HEK293 (cell line): ENCODE data around the gene ARHGAP42.

Experiments
- CTCF ChIA-PET: fragments of 350-600 bp; formaldehyde crosslinking; extraction: SDS; loops from one replicate; lab custom pipeline; 2021; ENCODE audit warnings: antibody characterized with exemption; lab: Yijun Ruan, JAX
- POLR2A ChIA-PET: fragments of 300-600 bp; formaldehyde crosslinking; extraction: SDS; loops from one replicate; lab custom pipeline; 2020; ENCODE audit warnings: antibody characterized with exemption, inconsistent platforms; lab: Yijun Ruan, JAX
- H3K27ac ChIP-seq: fragments of 200-500 bp; sonication (Bioruptor generic); 2 replicates; pipeline ENCODE4 v1.5.1; 2014; ENCODE audit warnings: low read depth, low read length, control low read depth, inconsistent platforms; ENCODE audit errors: extremely low read depth
- H3K36me3 ChIP-seq, 2 experiments: fragments of 200-500 bp in 1 of 2; sonication (Bioruptor generic) in 1 of 2; 1 replicate in 1 of 2; 2 replicates in 1 of 2; pipeline ENCODE4 v1.5.1; 2014 to 2017; ENCODE audit warnings: inconsistent platforms in 2 of 2, low read length in 2 of 2; ENCODE audit not compliant: control insufficient read depth in 2 of 2, insufficient read depth in 1 of 2
- H3K4me1 ChIP-seq: fragments of 200-500 bp; sonication (Bioruptor generic); 2 replicates; pipeline ENCODE4 v1.5.1; 2014; ENCODE audit warnings: mild to moderate bottlenecking, low read length, inconsistent platforms; ENCODE audit not compliant: control insufficient read depth, insufficient read depth
- H3K4me3 ChIP-seq: 2 replicates; pipeline ENCODE4 v1.5.1; 2011; ENCODE audit warnings: low read depth, mild to moderate bottlenecking, control low read depth, low read length, moderate library complexity
- H3K9me3 ChIP-seq: fragments of 200-500 bp; sonication (Bioruptor generic); 2 replicates; pipeline ENCODE4 v1.5.1; 2014; ENCODE audit warnings: low read depth, low read length, inconsistent platforms; ENCODE audit not compliant: control insufficient read depth, insufficient read depth
- HOXD13 ChIP-seq: sonication (generic); formaldehyde crosslinking; IDR thresholded peaks from 2 replicates; pipeline ENCODE4 v1.8.0; 2022; ENCODE audit warnings: missing genetic modification reagents, borderline replicate concordance
- KLF7 ChIP-seq: fragments of 450-650 bp; formaldehyde crosslinking; IDR thresholded peaks from 2 replicates; pipeline ENCODE4 v1.5.1; 2016; ENCODE audit warnings: missing biosample characterization, missing genetic modification characterization, borderline replicate concordance
- KLF9 ChIP-seq: fragments of 450-650 bp; formaldehyde crosslinking; IDR thresholded peaks from 2 replicates; pipeline ENCODE4 v1.5.1; 2016; ENCODE audit warnings: missing biosample characterization, missing genetic modification characterization, low read depth
- SCRT1 ChIP-seq: fragments of 450-650 bp; formaldehyde crosslinking; IDR thresholded peaks from 2 replicates; pipeline ENCODE4 v1.5.1; 2016; ENCODE audit warnings: missing biosample characterization, missing genetic modification characterization, borderline replicate concordance
- ZBTB8A ChIP-seq: fragments of 450-650 bp; formaldehyde crosslinking; IDR thresholded peaks from 2 replicates; pipeline ENCODE4 v1.5.1; 2016; ENCODE audit warnings: missing biosample characterization, missing genetic modification characterization
- ZFP3 ChIP-seq: fragments of 450-650 bp; formaldehyde crosslinking; IDR thresholded peaks from 2 replicates; pipeline ENCODE4 v1.5.1; 2016; ENCODE audit warnings: low read depth, missing biosample characterization, missing genetic modification characterization
- ZNF239 ChIP-seq: fragments of 450-650 bp; formaldehyde crosslinking; IDR thresholded peaks from 2 replicates; pipeline ENCODE4 v1.5.1; 2016; ENCODE audit warnings: missing biosample characterization, missing genetic modification characterization
- ZNF248 ChIP-seq: fragments of 450-650 bp; formaldehyde crosslinking; IDR thresholded peaks from 2 replicates; pipeline ENCODE4 v1.5.1; 2017; ENCODE audit warnings: missing biosample characterization, missing genetic modification characterization
- ZNF433 ChIP-seq: fragments of 450-650 bp; formaldehyde crosslinking; IDR thresholded peaks from 2 replicates; pipeline ENCODE4 v1.5.1; 2016; ENCODE audit warnings: missing biosample characterization, missing genetic modification characterization, low read depth
- ZNF48 ChIP-seq: fragments of 450-650 bp; formaldehyde crosslinking; IDR thresholded peaks from 2 replicates; pipeline ENCODE4 v1.5.1; 2016; ENCODE audit warnings: missing biosample characterization, missing genetic modification characterization
- ZNF501 ChIP-seq: fragments of 450-650 bp; formaldehyde crosslinking; IDR thresholded peaks from 2 replicates; pipeline ENCODE4 v1.5.1; 2016; ENCODE audit warnings: missing biosample characterization, missing genetic modification characterization
- ZNF514 ChIP-seq: fragments of 450-650 bp; formaldehyde crosslinking; IDR thresholded peaks from 2 replicates; pipeline ENCODE4 v1.5.1; 2016; ENCODE audit warnings: missing biosample characterization, missing genetic modification characterization
- ZNF76 ChIP-seq: fragments of 450-650 bp; formaldehyde crosslinking; IDR thresholded peaks from 2 replicates; pipeline ENCODE4; 2016; ENCODE audit warnings: low read depth, missing biosample characterization, missing genetic modification characterization, borderline replicate concordance
- TF ChIP-seq, protein P1 (sequence below): fragments of 450-650 bp; formaldehyde crosslinking; conservative IDR thresholded peaks from 2 replicates; pipeline ENCODE4 v1.5.1; 2016; ENCODE audit warnings: low read depth, missing biosample characterization, missing genetic modification characterization
- TF ChIP-seq, protein P2 (sequence below): fragments of 450-650 bp; formaldehyde crosslinking; IDR thresholded peaks from 2 replicates; pipeline ENCODE4 v1.5.1; 2016; ENCODE audit warnings: missing biosample characterization, missing genetic modification characterization, borderline replicate concordance
- TF ChIP-seq, protein P3 (sequence below): fragments of 450-650 bp; formaldehyde crosslinking; IDR thresholded peaks from 2 replicates; pipeline ENCODE4 v1.5.1; 2016; ENCODE audit warnings: missing biosample characterization, missing genetic modification characterization
- TF ChIP-seq, protein P4 (sequence below): fragments of 450-650 bp; formaldehyde crosslinking; IDR thresholded peaks from 2 replicates; pipeline ENCODE4 v1.5.1; 2016; ENCODE audit warnings: missing biosample characterization, missing genetic modification characterization
- TF ChIP-seq, protein P5 (sequence below): fragments of 450-650 bp; formaldehyde crosslinking; IDR thresholded peaks from 2 replicates; pipeline ENCODE4 v1.5.1; 2016; ENCODE audit warnings: missing biosample characterization, missing genetic modification characterization

ARHGAP42 gene

DNA sequence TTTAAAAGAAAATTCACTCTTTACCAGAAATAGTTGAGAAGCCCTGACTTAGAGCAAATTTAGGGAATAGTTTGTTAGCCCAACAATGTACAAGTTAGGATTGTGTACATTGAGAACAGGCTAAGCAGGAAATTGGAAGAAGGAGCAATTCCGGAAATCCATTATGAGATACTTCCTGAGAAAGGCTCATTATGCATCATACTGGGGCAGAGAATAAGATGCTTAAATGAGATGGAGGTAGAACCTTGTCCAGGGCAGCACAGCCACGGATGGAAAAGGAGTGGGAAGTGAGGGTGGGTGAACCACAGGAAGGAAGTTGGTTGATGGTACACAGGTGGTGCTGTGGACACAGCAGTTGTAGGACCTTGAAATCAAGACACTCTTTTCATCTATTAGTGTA lies 262.4 kb downstream of the ARHGAP42 start (continued):
- TF ChIP-seq, protein P1, sequence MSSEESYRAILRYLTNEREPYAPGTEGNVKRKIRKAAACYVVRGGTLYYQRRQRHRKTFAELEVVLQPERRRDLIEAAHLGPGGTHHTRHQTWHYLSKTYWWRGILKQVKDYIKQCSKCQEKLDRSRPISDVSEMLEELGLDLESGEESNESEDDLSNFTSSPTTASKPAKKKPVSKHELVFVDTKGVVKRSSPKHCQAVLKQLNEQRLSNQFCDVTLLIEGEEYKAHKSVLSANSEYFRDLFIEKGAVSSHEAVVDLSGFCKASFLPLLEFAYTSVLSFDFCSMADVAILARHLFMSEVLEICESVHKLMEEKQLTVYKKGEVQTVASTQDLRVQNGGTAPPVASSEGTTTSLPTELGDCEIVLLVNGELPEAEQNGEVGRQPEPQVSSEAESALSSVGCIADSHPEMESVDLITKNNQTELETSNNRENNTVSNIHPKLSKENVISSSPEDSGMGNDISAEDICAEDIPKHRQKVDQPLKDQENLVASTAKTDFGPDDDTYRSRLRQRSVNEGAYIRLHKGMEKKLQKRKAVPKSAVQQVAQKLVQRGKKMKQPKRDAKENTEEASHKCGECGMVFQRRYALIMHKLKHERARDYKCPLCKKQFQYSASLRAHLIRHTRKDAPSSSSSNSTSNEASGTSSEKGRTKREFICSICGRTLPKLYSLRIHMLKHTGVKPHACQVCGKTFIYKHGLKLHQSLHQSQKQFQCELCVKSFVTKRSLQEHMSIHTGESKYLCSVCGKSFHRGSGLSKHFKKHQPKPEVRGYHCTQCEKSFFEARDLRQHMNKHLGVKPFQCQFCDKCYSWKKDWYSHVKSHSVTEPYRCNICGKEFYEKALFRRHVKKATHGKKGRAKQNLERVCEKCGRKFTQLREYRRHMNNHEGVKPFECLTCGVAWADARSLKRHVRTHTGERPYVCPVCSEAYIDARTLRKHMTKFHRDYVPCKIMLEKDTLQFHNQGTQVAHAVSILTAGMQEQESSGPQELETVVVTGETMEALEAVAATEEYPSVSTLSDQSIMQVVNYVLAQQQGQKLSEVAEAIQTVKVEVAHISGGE: no peak

DNA sequence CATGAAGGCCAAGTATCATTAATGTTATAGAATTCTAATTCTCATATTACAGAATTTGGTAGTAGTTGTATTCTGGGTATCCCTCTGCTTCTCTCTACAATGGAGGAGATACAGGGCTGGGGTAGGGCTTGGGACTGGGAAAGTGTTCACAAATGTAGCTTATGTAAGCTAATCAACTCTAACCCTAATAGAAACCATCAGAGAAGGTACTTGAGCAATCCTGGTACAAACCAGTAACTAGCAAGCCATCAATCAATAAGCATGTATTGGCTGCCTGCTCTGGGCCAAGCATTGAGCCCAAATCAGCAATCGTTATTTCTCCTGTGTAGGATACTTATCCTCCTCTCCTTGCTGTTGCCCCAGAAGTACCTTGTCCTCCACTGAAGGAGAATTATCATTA lies 268.2 kb downstream of the ARHGAP42 start:
- H3K4me1 ChIP-seq: no peaks in the 10 kb centered on the region
- H3K9me3 ChIP-seq: no peaks in the 10 kb centered on the region
- H3K27ac ChIP-seq: no peak overlapping the region
- ChIA-PET CTCF (interaction anchor here (0.8 kb wide), 1 partner anchor 11 kb away, joined by 3 read pairs; no protein-coding TSS in a partner anchor), POLR2A (no interaction called here)
- H3K36me3 ChIP-seq: no peaks in the 10 kb centered on the region
- H3K4me3 ChIP-seq: no peak overlapping the region
- TF ChIP-seq, protein P2, sequence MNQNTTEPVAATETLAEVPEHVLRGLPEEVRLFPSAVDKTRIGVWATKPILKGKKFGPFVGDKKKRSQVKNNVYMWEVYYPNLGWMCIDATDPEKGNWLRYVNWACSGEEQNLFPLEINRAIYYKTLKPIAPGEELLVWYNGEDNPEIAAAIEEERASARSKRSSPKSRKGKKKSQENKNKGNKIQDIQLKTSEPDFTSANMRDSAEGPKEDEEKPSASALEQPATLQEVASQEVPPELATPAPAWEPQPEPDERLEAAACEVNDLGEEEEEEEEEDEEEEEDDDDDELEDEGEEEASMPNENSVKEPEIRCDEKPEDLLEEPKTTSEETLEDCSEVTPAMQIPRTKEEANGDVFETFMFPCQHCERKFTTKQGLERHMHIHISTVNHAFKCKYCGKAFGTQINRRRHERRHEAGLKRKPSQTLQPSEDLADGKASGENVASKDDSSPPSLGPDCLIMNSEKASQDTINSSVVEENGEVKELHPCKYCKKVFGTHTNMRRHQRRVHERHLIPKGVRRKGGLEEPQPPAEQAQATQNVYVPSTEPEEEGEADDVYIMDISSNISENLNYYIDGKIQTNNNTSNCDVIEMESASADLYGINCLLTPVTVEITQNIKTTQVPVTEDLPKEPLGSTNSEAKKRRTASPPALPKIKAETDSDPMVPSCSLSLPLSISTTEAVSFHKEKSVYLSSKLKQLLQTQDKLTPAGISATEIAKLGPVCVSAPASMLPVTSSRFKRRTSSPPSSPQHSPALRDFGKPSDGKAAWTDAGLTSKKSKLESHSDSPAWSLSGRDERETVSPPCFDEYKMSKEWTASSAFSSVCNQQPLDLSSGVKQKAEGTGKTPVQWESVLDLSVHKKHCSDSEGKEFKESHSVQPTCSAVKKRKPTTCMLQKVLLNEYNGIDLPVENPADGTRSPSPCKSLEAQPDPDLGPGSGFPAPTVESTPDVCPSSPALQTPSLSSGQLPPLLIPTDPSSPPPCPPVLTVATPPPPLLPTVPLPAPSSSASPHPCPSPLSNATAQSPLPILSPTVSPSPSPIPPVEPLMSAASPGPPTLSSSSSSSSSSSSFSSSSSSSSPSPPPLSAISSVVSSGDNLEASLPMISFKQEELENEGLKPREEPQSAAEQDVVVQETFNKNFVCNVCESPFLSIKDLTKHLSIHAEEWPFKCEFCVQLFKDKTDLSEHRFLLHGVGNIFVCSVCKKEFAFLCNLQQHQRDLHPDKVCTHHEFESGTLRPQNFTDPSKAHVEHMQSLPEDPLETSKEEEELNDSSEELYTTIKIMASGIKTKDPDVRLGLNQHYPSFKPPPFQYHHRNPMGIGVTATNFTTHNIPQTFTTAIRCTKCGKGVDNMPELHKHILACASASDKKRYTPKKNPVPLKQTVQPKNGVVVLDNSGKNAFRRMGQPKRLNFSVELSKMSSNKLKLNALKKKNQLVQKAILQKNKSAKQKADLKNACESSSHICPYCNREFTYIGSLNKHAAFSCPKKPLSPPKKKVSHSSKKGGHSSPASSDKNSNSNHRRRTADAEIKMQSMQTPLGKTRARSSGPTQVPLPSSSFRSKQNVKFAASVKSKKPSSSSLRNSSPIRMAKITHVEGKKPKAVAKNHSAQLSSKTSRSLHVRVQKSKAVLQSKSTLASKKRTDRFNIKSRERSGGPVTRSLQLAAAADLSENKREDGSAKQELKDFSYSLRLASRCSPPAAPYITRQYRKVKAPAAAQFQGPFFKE (tag by site-specific recombination): no peak
- TF ChIP-seq ZFP3 (no peak), ZNF76 (tag by site-specific recombination) (no peak), ZNF433 (no peak), SCRT1 (tag by site-specific recombination) (no peak), ZNF48 (tag by site-specific recombination) (no peak), ZBTB8A (tag by site-specific recombination) (no peak), HOXD13 (CRISPR knock-in tag) (no peak), ZNF514 (tag by site-specific recombination) (no peak), KLF9 (tag by site-specific recombination) (no peak), ZNF239 (tag by site-specific recombination) (no peak), ZNF501 (tag by site-specific recombination) (no peak), ZNF248 (tag by site-specific recombination) (no peak), KLF7 (tag by site-specific recombination) (no peak)
- TF ChIP-seq, protein P3, sequence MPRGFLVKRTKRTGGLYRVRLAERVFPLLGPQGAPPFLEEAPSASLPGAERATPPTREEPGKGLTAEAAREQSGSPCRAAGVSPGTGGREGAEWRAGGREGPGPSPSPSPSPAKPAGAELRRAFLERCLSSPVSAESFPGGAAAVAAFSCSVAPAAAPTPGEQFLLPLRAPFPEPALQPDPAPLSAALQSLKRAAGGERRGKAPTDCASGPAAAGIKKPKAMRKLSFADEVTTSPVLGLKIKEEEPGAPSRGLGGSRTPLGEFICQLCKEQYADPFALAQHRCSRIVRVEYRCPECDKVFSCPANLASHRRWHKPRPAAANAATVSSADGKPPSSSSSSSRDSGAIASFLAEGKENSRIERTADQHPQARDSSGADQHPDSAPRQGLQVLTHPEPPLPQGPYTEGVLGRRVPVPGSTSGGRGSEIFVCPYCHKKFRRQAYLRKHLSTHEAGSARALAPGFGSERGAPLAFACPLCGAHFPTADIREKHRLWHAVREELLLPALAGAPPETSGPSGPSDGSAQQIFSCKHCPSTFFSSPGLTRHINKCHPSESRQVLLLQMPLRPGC (tag by site-specific recombination): no peak
- TF ChIP-seq, protein P4, sequence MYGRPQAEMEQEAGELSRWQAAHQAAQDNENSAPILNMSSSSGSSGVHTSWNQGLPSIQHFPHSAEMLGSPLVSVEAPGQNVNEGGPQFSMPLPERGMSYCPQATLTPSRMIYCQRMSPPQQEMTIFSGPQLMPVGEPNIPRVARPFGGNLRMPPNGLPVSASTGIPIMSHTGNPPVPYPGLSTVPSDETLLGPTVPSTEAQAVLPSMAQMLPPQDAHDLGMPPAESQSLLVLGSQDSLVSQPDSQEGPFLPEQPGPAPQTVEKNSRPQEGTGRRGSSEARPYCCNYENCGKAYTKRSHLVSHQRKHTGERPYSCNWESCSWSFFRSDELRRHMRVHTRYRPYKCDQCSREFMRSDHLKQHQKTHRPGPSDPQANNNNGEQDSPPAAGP (tag by site-specific recombination): no peak
- TF ChIP-seq, protein P5, sequence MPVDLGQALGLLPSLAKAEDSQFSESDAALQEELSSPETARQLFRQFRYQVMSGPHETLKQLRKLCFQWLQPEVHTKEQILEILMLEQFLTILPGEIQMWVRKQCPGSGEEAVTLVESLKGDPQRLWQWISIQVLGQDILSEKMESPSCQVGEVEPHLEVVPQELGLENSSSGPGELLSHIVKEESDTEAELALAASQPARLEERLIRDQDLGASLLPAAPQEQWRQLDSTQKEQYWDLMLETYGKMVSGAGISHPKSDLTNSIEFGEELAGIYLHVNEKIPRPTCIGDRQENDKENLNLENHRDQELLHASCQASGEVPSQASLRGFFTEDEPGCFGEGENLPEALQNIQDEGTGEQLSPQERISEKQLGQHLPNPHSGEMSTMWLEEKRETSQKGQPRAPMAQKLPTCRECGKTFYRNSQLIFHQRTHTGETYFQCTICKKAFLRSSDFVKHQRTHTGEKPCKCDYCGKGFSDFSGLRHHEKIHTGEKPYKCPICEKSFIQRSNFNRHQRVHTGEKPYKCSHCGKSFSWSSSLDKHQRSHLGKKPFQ: no peak
- TF ChIP-seq, protein P1: no peak
